HEK293 (cell line): ENCODE results near the gene CHI3L1.

Source experiments
- CTCF ChIA-PET: fragments of 350-600 bp; formaldehyde crosslinking; extraction: SDS; loops from one replicate; lab custom pipeline; 2021; ENCODE audit warnings: antibody characterized with exemption; lab: Yijun Ruan, JAX
- POLR2A ChIA-PET: fragments of 300-600 bp; formaldehyde crosslinking; extraction: SDS; loops from one replicate; lab custom pipeline; 2020; ENCODE audit warnings: antibody characterized with exemption, inconsistent platforms; lab: Yijun Ruan, JAX
- H3K27ac ChIP-seq: fragments of 200-500 bp; sonication (Bioruptor generic); 2 replicates; pipeline ENCODE4 v1.5.1; 2014; ENCODE audit warnings: low read depth, low read length, control low read depth, inconsistent platforms; ENCODE audit errors: extremely low read depth
- H3K36me3 ChIP-seq, 2 experiments: fragments of 200-500 bp in 1 of 2; sonication (Bioruptor generic) in 1 of 2; 1 replicate in 1 of 2; 2 replicates in 1 of 2; pipeline ENCODE4 v1.5.1; 2014 to 2017; ENCODE audit warnings: inconsistent platforms in 2 of 2, low read length in 2 of 2; ENCODE audit not compliant: control insufficient read depth in 2 of 2, insufficient read depth in 1 of 2
- H3K4me1 ChIP-seq: fragments of 200-500 bp; sonication (Bioruptor generic); 2 replicates; pipeline ENCODE4 v1.5.1; 2014; ENCODE audit warnings: mild to moderate bottlenecking, low read length, inconsistent platforms; ENCODE audit not compliant: control insufficient read depth, insufficient read depth
- H3K4me3 ChIP-seq: 2 replicates; pipeline ENCODE4 v1.5.1; 2011; ENCODE audit warnings: low read depth, mild to moderate bottlenecking, control low read depth, low read length, moderate library complexity
- H3K9me3 ChIP-seq: fragments of 200-500 bp; sonication (Bioruptor generic); 2 replicates; pipeline ENCODE4 v1.5.1; 2014; ENCODE audit warnings: low read depth, low read length, inconsistent platforms; ENCODE audit not compliant: control insufficient read depth, insufficient read depth
- BCL11A ChIP-seq: fragments of 450-650 bp; formaldehyde crosslinking; IDR thresholded peaks from 2 replicates; pipeline ENCODE4 v1.5.1; 2016; ENCODE audit warnings: low read depth, missing biosample characterization, missing genetic modification characterization
- EGR2 ChIP-seq: fragments of 450-650 bp; formaldehyde crosslinking; IDR thresholded peaks from 2 replicates; pipeline ENCODE4 v1.5.1; 2016; ENCODE audit warnings: low read depth, missing biosample characterization, missing genetic modification characterization
- GFI1B ChIP-seq: fragments of 450-650 bp; formaldehyde crosslinking; IDR thresholded peaks from 2 replicates; pipeline ENCODE4 v1.5.1; 2016; ENCODE audit warnings: missing biosample characterization, missing genetic modification characterization
- GLI4 ChIP-seq: fragments of 450-650 bp; formaldehyde crosslinking; IDR thresholded peaks from 2 replicates; pipeline ENCODE4 v1.5.1; 2016; ENCODE audit warnings: missing biosample characterization, missing genetic modification characterization
- IKZF3 ChIP-seq: fragments of 450-650 bp; IDR thresholded peaks from 2 replicates; pipeline ENCODE4 v1.5.0; 2018; ENCODE audit warnings: missing biosample characterization, mild to moderate bottlenecking, missing genetic modification characterization, moderate library complexity
- SCRT2 ChIP-seq: fragments of 450-650 bp; formaldehyde crosslinking; IDR thresholded peaks from 2 replicates; pipeline ENCODE4 v1.5.1; 2016; ENCODE audit warnings: missing biosample characterization, missing genetic modification characterization
- SP3 ChIP-seq: fragments of 450-650 bp; formaldehyde crosslinking; IDR thresholded peaks from 2 replicates; pipeline ENCODE4 v1.5.1; 2016; ENCODE audit warnings: missing biosample characterization, missing genetic modification characterization
- TRIM28 ChIP-seq: IDR thresholded peaks from 2 replicates; pipeline ENCODE4 v1.6.1; 2011; ENCODE audit warnings: low read length, control low read depth, borderline replicate concordance
- ZFHX2 ChIP-seq: fragments of 450-650 bp; formaldehyde crosslinking; conservative IDR thresholded peaks from 2 replicates; pipeline ENCODE4 v1.5.1; 2016; ENCODE audit warnings: missing biosample characterization, missing genetic modification characterization
- ZIC2 ChIP-seq: fragments of 450-650 bp; formaldehyde crosslinking; IDR thresholded peaks from 2 replicates; pipeline ENCODE4 v1.5.1; 2016; ENCODE audit warnings: missing biosample characterization, missing genetic modification characterization
- ZNF10 ChIP-seq: fragments of 450-650 bp; formaldehyde crosslinking; IDR thresholded peaks from 2 replicates; pipeline ENCODE4 v1.5.1; 2017; ENCODE audit warnings: missing biosample characterization, missing genetic modification characterization
- ZNF174 ChIP-seq: fragments of 450-650 bp; formaldehyde crosslinking; IDR thresholded peaks from 2 replicates; pipeline ENCODE4 v1.5.0; 2017; ENCODE audit warnings: missing biosample characterization, mild to moderate bottlenecking, missing genetic modification characterization
- ZNF223 ChIP-seq: fragments of 450-650 bp; formaldehyde crosslinking; IDR thresholded peaks from 2 replicates; pipeline ENCODE4 v1.5.1; 2016; ENCODE audit warnings: missing biosample characterization, missing genetic modification characterization
- ZNF266 ChIP-seq: fragments of 450-650 bp; formaldehyde crosslinking; IDR thresholded peaks from 2 replicates; pipeline ENCODE4 v1.5.1; 2016; ENCODE audit warnings: missing biosample characterization, missing genetic modification characterization, low read depth
- ZNF324 ChIP-seq: fragments of 450-650 bp; formaldehyde crosslinking; IDR thresholded peaks from 2 replicates; pipeline ENCODE4 v1.5.1; 2016; ENCODE audit warnings: missing biosample characterization, missing genetic modification characterization
- ZNF37A ChIP-seq: fragments of 450-650 bp; IDR thresholded peaks from 2 replicates; pipeline ENCODE4 v1.5.1; 2018; ENCODE audit warnings: missing biosample characterization, missing genetic modification characterization
- TF ChIP-seq, protein P1 (sequence below): fragments of 450-650 bp; formaldehyde crosslinking; IDR thresholded peaks from 2 replicates; pipeline ENCODE4 v1.5.1; 2016; ENCODE audit warnings: missing biosample characterization, missing genetic modification characterization, borderline replicate concordance
- TF ChIP-seq, protein P2 (sequence below): fragments of 450-650 bp; formaldehyde crosslinking; IDR thresholded peaks from 2 replicates; pipeline ENCODE4 v1.5.1; 2016; ENCODE audit warnings: missing biosample characterization, missing genetic modification characterization
- TF ChIP-seq, protein P3 (sequence below): IDR thresholded peaks from 2 replicates; pipeline ENCODE4 v1.6.1; 2011; ENCODE audit warnings: mild to moderate bottlenecking, low read depth, low read length, borderline replicate concordance
- TF ChIP-seq, protein P4 (sequence below): fragments of 450-650 bp; formaldehyde crosslinking; IDR thresholded peaks from 2 replicates; pipeline ENCODE4 v1.5.1; 2016; ENCODE audit warnings: missing biosample characterization, missing genetic modification characterization

CHI3L1 gene

DNA sequence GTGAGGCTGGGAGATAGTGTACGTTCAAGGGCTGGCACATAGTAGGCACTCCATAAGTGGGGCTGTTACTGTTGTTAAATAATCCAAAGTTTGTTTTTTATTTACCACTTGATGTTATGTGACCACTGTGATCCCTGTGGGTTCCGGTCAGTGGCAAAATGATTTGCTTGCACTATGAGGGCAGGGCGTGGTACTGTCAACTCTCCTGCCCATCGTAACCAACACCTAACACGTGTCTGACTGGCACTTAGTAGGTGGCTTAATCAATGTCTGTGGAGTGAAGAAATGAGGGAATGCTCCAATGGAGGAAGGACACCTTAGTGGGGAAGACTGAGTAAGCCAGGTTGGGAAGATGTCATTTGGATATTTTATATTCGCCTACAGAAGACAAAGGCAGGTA, 44.4 kb downstream of the CHI3L1 start:
- Histone ChIP-seq H3K4me1 (peaks cover 2% of the 10 kb centered on the region; the same call in 1 of the 2 replicates), H3K27ac (no peak overlapping the region), H3K4me3 (no peak overlapping the region)
- POLR2A ChIA-PET = no interaction called here
- CTCF ChIA-PET = interaction anchor here (0.8 to 2.4 kb wide), 4 partner anchors 12 to 102 kb away, joined by 3 to 7 read pairs (median 5); no protein-coding TSS in a partner anchor
- TF ChIP-seq SCRT2 (tag by site-specific recombination) (no peak), ZFHX2 (no peak), ZNF266 (tag by site-specific recombination) (no peak), ZNF324 (tag by site-specific recombination) (no peak), BCL11A (tag by site-specific recombination) (no peak), ZNF174 (tag by site-specific recombination) (no peak), ZNF223 (tag by site-specific recombination) (no peak), GFI1B (tag by site-specific recombination) (no peak), GLI4 (no peak), SP3 (tag by site-specific recombination) (no peak)
- TF ChIP-seq, protein P1, sequence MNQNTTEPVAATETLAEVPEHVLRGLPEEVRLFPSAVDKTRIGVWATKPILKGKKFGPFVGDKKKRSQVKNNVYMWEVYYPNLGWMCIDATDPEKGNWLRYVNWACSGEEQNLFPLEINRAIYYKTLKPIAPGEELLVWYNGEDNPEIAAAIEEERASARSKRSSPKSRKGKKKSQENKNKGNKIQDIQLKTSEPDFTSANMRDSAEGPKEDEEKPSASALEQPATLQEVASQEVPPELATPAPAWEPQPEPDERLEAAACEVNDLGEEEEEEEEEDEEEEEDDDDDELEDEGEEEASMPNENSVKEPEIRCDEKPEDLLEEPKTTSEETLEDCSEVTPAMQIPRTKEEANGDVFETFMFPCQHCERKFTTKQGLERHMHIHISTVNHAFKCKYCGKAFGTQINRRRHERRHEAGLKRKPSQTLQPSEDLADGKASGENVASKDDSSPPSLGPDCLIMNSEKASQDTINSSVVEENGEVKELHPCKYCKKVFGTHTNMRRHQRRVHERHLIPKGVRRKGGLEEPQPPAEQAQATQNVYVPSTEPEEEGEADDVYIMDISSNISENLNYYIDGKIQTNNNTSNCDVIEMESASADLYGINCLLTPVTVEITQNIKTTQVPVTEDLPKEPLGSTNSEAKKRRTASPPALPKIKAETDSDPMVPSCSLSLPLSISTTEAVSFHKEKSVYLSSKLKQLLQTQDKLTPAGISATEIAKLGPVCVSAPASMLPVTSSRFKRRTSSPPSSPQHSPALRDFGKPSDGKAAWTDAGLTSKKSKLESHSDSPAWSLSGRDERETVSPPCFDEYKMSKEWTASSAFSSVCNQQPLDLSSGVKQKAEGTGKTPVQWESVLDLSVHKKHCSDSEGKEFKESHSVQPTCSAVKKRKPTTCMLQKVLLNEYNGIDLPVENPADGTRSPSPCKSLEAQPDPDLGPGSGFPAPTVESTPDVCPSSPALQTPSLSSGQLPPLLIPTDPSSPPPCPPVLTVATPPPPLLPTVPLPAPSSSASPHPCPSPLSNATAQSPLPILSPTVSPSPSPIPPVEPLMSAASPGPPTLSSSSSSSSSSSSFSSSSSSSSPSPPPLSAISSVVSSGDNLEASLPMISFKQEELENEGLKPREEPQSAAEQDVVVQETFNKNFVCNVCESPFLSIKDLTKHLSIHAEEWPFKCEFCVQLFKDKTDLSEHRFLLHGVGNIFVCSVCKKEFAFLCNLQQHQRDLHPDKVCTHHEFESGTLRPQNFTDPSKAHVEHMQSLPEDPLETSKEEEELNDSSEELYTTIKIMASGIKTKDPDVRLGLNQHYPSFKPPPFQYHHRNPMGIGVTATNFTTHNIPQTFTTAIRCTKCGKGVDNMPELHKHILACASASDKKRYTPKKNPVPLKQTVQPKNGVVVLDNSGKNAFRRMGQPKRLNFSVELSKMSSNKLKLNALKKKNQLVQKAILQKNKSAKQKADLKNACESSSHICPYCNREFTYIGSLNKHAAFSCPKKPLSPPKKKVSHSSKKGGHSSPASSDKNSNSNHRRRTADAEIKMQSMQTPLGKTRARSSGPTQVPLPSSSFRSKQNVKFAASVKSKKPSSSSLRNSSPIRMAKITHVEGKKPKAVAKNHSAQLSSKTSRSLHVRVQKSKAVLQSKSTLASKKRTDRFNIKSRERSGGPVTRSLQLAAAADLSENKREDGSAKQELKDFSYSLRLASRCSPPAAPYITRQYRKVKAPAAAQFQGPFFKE (tag by site-specific recombination) = no peak
- TF ChIP-seq, all 188 proteins: peak for 0
- H3K9me3 ChIP-seq = no peaks in the 10 kb centered on the region
- no peaks in the 10 kb centered on the region for H3K36me3 ChIP-seq

DNA sequence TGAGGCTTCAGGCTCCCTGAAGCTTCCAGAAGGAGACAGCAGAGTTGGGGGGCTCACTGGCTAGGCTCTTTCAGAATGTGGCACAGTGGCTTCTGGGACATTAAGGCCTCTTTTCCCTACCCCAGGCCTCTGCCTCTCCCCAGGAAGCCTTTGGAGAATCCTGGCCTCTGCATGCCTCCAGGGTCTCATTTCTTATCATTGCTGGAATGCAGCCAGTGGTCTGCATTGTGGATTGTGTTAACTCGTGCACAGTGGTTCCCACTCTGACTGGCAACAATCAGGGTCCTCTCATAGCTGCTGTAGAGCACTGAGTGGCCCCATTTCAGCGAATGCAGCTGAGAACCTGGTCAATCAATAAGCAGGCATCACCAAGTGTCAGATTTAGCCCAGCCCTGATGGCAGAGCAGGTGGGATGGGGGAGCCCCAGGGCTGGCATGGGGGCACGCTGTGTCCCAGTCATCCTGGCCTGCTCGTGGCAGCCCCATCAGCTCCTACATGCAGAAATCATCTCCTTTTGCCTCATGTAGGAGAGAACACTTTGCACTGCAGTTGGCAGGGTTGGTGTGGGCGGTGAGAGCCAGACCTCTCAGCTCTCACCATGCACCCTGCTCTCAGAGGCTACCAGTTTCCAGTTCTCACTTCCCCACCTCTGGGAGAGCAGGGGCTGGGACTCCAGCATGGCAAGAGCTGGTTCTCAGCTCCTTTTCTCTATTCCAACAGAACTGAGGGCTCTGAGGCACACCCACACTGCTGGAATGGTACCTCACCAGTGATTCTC, 45.6 kb downstream of the CHI3L1 start:
- TF ChIP-seq, protein P2, sequence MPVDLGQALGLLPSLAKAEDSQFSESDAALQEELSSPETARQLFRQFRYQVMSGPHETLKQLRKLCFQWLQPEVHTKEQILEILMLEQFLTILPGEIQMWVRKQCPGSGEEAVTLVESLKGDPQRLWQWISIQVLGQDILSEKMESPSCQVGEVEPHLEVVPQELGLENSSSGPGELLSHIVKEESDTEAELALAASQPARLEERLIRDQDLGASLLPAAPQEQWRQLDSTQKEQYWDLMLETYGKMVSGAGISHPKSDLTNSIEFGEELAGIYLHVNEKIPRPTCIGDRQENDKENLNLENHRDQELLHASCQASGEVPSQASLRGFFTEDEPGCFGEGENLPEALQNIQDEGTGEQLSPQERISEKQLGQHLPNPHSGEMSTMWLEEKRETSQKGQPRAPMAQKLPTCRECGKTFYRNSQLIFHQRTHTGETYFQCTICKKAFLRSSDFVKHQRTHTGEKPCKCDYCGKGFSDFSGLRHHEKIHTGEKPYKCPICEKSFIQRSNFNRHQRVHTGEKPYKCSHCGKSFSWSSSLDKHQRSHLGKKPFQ (tag by site-specific recombination) = peak; percentile 68; the same call in 1 of the 2 replicates
- TF ChIP-seq SP3 (tag by site-specific recombination) (no peak), ZNF10 (no peak), EGR2 (tag by site-specific recombination) (peak; percentile 29; the same call in 1 of the 2 replicates), ZIC2 (tag by site-specific recombination) (peak; percentile 73), ZNF37A (tag by site-specific recombination) (no peak), ZFHX2 (peak; percentile 62), TRIM28 (no peak), IKZF3 (tag by site-specific recombination) (0 out of 2 replicates have a peak, but pooled peaks have one; percentile 17)
- TF ChIP-seq, protein P3, sequence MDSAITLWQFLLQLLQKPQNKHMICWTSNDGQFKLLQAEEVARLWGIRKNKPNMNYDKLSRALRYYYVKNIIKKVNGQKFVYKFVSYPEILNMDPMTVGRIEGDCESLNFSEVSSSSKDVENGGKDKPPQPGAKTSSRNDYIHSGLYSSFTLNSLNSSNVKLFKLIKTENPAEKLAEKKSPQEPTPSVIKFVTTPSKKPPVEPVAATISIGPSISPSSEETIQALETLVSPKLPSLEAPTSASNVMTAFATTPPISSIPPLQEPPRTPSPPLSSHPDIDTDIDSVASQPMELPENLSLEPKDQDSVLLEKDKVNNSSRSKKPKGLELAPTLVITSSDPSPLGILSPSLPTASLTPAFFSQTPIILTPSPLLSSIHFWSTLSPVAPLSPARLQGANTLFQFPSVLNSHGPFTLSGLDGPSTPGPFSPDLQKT = no peak
- TF ChIP-seq, protein P4, sequence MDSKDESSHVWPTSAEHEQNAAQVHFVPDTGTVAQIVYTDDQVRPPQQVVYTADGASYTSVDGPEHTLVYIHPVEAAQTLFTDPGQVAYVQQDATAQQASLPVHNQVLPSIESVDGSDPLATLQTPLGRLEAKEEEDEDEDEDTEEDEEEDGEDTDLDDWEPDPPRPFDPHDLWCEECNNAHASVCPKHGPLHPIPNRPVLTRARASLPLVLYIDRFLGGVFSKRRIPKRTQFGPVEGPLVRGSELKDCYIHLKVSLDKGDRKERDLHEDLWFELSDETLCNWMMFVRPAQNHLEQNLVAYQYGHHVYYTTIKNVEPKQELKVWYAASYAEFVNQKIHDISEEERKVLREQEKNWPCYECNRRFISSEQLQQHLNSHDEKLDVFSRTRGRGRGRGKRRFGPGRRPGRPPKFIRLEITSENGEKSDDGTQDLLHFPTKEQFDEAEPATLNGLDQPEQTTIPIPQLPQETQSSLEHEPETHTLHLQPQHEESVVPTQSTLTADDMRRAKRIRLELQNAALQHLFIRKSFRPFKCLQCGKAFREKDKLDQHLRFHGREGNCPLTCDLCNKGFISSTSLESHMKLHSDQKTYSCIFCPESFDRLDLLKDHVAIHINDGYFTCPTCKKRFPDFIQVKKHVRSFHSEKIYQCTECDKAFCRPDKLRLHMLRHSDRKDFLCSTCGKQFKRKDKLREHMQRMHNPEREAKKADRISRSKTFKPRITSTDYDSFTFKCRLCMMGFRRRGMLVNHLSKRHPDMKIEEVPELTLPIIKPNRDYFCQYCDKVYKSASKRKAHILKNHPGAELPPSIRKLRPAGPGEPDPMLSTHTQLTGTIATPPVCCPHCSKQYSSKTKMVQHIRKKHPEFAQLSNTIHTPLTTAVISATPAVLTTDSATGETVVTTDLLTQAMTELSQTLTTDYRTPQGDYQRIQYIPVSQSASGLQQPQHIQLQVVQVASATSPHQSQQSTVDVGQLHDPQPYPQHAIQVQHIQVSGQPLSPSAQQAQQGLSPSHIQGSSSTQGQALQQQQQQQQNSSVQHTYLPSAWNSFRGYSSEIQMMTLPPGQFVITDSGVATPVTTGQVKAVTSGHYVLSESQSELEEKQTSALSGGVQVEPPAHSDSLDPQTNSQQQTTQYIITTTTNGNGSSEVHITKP (tag by site-specific recombination) = peak; percentile 64
- Histone ChIP-seq H3K9me3 (no peaks in the 10 kb centered on the region), H3K4me3 (no peak overlapping the region), H3K36me3 (no peaks in the 10 kb centered on the region), H3K4me1 (peaks cover 2% of the 10 kb centered on the region; the same call in 1 of the 2 replicates), H3K27ac (no peak overlapping the region)
- POLR2A ChIA-PET = interaction anchor here (0.5 to 1.5 kb wide), 3 partner anchors 13 to 1026 kb away, joined by 3 to 13 read pairs (median 5); partner anchors contain the start of genes ADORA1 and KLHL12
- CTCF ChIA-PET = interaction anchor here (0.6 to 2.4 kb wide), 8 partner anchors 12 to 145 kb away, joined by 3 to 7 read pairs (median 4); no protein-coding TSS in a partner anchor
